Caco-2 (cell line): Measurements from ENCODE around the gene GRM7. TPM values are rescaled to one million over a fixed set of nuclear protein-coding genes. Genes with fewer than 3 reads are reported as not detected.

Experiments
- BruUV-seq: library from RNA; stranded (reverse); fragments of 400-500 nt; replicated peaks from 2 replicates; lab custom pipeline; 2021; lab: Mats Ljungman, UMichigan
- CTCF ChIA-PET: fragments of 300-600 bp; sonication (Branson Sonifier 250); formaldehyde crosslinking; loops from one replicate; lab custom pipeline; 2022; ENCODE audit warnings: antibody characterized with exemption; lab: Charles Lee
- POLR2A ChIA-PET: fragments of 300-600 bp; sonication (Branson Sonifier 250); formaldehyde crosslinking; loops from one replicate; lab custom pipeline; 2022; ENCODE audit warnings: antibody characterized with exemption; lab: Charles Lee
- DNase-seq, 2 experiments: peaks; one replicate each; pipeline versions ENCODE4 v3.0.0 to v3.0.0-alpha.2; 2020 to 2022
- H3K27me3 ChIP-seq: replicated peaks from 2 replicates; pipeline ENCODE4 v1.6.0; 2011; ENCODE audit warnings: low read length; ENCODE audit not compliant: control insufficient read depth, insufficient read depth
- H3K36me3 ChIP-seq: 2 replicates; pipeline ENCODE4 v1.5.1; 2011; ENCODE audit warnings: low read length; ENCODE audit not compliant: control insufficient read depth, insufficient read depth
- H3K4me1 ChIP-seq: fragments of 250-450 bp; sonication (Bioruptor Pico); 2 replicates; pipeline ENCODE4 v1.5.1; 2020; ENCODE audit warnings: mild to moderate bottlenecking
- H3K4me3 ChIP-seq: 2 replicates; pipeline ENCODE4 v1.5.1; 2011; ENCODE audit warnings: low read depth, mild to moderate bottlenecking, control low read depth, low read length
- H3K9me3 ChIP-seq: fragments of 250-450 bp; sonication (Bioruptor Pico); 2 replicates; pipeline ENCODE4 v1.5.1; 2020; ENCODE audit warnings: mild to moderate bottlenecking, moderate library complexity
- H3K27ac Mint-ChIP-seq: one replicate; pipeline ENCODE4 v1.8.0; 2022; ENCODE audit warnings: mixed read lengths; ENCODE audit not compliant: unreplicated experiment
- H3K27me3 Mint-ChIP-seq: one replicate; pipeline ENCODE4 v1.8.0; 2022; ENCODE audit warnings: mixed read lengths; ENCODE audit not compliant: insufficient read depth, unreplicated experiment
- H3K36me3 Mint-ChIP-seq: one replicate; pipeline ENCODE4 v1.8.0; 2022; ENCODE audit warnings: mild to moderate bottlenecking, mixed read lengths; ENCODE audit not compliant: insufficient read depth, unreplicated experiment
- H3K4me1 Mint-ChIP-seq: one replicate; pipeline ENCODE4 v1.8.0; 2022; ENCODE audit warnings: low read depth, mixed read lengths; ENCODE audit not compliant: unreplicated experiment
- H3K4me3 Mint-ChIP-seq: one replicate; pipeline ENCODE4 v1.8.0; 2022; ENCODE audit warnings: mild to moderate bottlenecking, moderate library complexity, mixed read lengths; ENCODE audit not compliant: unreplicated experiment
- H3K9me3 Mint-ChIP-seq: one replicate; pipeline ENCODE4 v1.8.0; 2022; ENCODE audit warnings: mixed read lengths; ENCODE audit not compliant: unreplicated experiment
- intact Hi-C: fragments of 100-400 bp; cut with micrococcal nuclease; formaldehyde crosslinking; loops from one replicate; pipeline ENCODE4 v1.10.0; 2022; ENCODE audit not compliant: unreplicated experiment
- total RNA-seq: library from RNA; stranded (reverse); gene quantifications from 2 replicates; pipeline ENCODE4 v1.2.3, GENCODE V29; 2022
- TF ChIP-seq, protein P1 (sequence below), 2 experiments: fragments of 200-600 bp in 1 of 2; IDR thresholded peaks; 1 replicate in 1 of 2; 2 replicates in 1 of 2; pipeline versions ENCODE4 v1.5.1 to v1.8.0; 2011 to 2022; ENCODE audit warnings: antibody characterized with exemption in 1 of 2, control low read depth in 1 of 2, inconsistent platforms in 1 of 2, low read depth in 1 of 2, low read length in 1 of 2, mild to moderate bottlenecking in 1 of 2, moderate library complexity in 1 of 2; ENCODE audit not compliant: insufficient read depth in 1 of 2, severe bottlenecking in 1 of 2, unreplicated experiment in 1 of 2

GRM7 gene
- total RNA-seq, 1 experiment from 2014 or later = not detected

DNA sequence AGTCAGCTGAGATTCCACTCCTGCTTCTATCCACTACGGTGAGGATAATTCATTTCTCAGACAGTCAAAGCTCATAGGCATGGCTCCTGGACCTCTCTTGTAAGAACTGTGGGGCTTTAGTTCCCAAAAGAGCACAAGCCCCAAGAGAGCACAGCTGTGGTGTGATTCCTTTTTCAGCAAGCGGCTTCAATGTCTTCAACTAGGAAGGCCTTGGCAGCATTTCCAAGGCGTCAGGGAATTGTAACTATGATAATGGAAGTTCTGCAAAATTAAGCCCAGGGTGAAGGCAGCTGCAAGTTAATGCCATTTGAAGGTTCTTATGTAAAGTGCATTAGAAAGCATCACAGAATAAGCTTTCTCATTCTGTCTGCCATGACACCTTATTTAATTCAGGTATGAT is 657.1 kb downstream of the GRM7 start:
- no peak overlapping the region for H3K4me3 Mint-ChIP-seq
- intact Hi-C loops = no loop called here
- H3K27me3 ChIP-seq = no peaks in the 10 kb centered on the region
- no peak overlapping the region for H3K4me3 ChIP-seq
- CTCF ChIA-PET = no interaction called here
- H3K4me1 ChIP-seq = no peaks in the 10 kb centered on the region
- H3K36me3 ChIP-seq = no peaks in the 10 kb centered on the region
- POLR2A ChIA-PET = no interaction called here
- no peaks in the 10 kb centered on the region for H3K27me3 Mint-ChIP-seq
- no peaks in the 10 kb centered on the region for H3K9me3 Mint-ChIP-seq
- TF ChIP-seq, protein P1, sequence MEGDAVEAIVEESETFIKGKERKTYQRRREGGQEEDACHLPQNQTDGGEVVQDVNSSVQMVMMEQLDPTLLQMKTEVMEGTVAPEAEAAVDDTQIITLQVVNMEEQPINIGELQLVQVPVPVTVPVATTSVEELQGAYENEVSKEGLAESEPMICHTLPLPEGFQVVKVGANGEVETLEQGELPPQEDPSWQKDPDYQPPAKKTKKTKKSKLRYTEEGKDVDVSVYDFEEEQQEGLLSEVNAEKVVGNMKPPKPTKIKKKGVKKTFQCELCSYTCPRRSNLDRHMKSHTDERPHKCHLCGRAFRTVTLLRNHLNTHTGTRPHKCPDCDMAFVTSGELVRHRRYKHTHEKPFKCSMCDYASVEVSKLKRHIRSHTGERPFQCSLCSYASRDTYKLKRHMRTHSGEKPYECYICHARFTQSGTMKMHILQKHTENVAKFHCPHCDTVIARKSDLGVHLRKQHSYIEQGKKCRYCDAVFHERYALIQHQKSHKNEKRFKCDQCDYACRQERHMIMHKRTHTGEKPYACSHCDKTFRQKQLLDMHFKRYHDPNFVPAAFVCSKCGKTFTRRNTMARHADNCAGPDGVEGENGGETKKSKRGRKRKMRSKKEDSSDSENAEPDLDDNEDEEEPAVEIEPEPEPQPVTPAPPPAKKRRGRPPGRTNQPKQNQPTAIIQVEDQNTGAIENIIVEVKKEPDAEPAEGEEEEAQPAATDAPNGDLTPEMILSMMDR (IDR thresholded peaks at IDR 0.05; ENCODE audit: insufficient read depth in 1 of 2, low read depth in 1 of 2, low read length in 1 of 2, severe bottlenecking in 1 of 2, unreplicated experiment in 1 of 2) = no peak
- no TSS peak for BruUV-seq
- no peak overlapping the region for H3K27ac Mint-ChIP-seq
- no peaks in the 10 kb centered on the region for H3K36me3 Mint-ChIP-seq
- H3K9me3 ChIP-seq = no peaks in the 10 kb centered on the region
- no peak for DNase-seq
- H3K4me1 Mint-ChIP-seq = no peaks in the 10 kb centered on the region

DNA sequence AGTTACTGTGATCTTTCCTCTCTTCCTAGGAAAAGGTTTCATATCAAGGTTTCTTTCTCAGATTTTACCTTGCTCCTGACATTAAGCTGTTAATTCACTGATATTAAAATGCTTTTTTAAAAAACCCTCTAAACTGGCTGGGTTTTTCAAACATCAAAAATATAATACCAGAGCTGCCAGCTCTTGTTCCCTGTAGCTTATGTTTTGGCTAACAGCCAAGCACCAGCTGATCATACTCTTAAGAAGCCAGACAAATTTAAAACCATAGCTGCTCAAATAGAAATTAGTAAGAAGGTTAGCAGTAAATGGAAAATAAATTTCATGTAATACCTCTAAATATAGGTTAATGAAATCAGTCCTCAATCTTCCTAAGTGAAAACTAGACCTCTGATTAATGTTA is 657.5 kb downstream of the GRM7 start:
- no TSS peak for BruUV-seq
- ChIA-PET POLR2A (no interaction called here), CTCF (no interaction called here)
- Histone ChIP-seq H3K9me3 (no peaks in the 10 kb centered on the region), H3K36me3 (no peaks in the 10 kb centered on the region), H3K4me1 (no peaks in the 10 kb centered on the region), H3K27me3 (no peaks in the 10 kb centered on the region), H3K4me3 (no peak overlapping the region)
- intact Hi-C loops = no loop called here
- H3K4me3 Mint-ChIP-seq = no peak overlapping the region
- no peaks in the 10 kb centered on the region for H3K4me1 Mint-ChIP-seq
- H3K9me3 Mint-ChIP-seq = no peaks in the 10 kb centered on the region
- H3K27ac Mint-ChIP-seq = no peak overlapping the region
- DNase-seq = no peak
- TF ChIP-seq, protein P1 (IDR thresholded peaks at IDR 0.05; ENCODE audit: insufficient read depth in 1 of 2, low read depth in 1 of 2, low read length in 1 of 2, severe bottlenecking in 1 of 2, unreplicated experiment in 1 of 2) = no peak
- peaks cover under 1% of the 10 kb centered on the region for H3K27me3 Mint-ChIP-seq
- no peaks in the 10 kb centered on the region for H3K36me3 Mint-ChIP-seq

DNA sequence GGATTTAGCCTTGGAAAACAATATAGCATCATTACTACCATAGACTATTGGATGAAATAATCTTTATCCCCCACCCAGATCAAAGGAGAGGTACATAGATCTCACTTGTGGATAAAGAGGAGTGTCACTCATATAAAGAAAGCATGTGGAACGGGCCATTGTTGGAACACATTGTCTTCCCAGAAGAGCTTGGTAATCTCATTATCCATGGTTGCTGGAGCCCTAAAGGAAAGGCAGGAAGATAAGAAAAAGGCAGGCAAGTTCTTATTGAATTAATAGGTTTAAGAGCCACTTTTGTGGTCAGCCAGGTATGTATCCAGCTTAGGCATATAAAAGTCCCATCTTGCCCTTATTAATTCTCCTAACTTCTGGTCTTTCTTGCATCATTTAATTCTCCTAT is 659.1 kb downstream of the GRM7 start:
- H3K27ac Mint-ChIP-seq = no peak overlapping the region
- Histone ChIP-seq H3K27me3 (no peaks in the 10 kb centered on the region), H3K9me3 (no peaks in the 10 kb centered on the region), H3K4me1 (no peaks in the 10 kb centered on the region), H3K36me3 (no peaks in the 10 kb centered on the region), H3K4me3 (no peak overlapping the region)
- intact Hi-C loops = no loop called here
- TF ChIP-seq, protein P1 (IDR thresholded peaks at IDR 0.05; ENCODE audit: insufficient read depth in 1 of 2, low read depth in 1 of 2, low read length in 1 of 2, severe bottlenecking in 1 of 2, unreplicated experiment in 1 of 2) = no peak
- CTCF ChIA-PET = no interaction called here
- no peaks in the 10 kb centered on the region for H3K4me1 Mint-ChIP-seq
- POLR2A ChIA-PET = no interaction called here
- H3K36me3 Mint-ChIP-seq = no peaks in the 10 kb centered on the region
- H3K27me3 Mint-ChIP-seq = peaks cover 2% of the 10 kb centered on the region
- no peak overlapping the region for H3K4me3 Mint-ChIP-seq
- no peak for DNase-seq
- BruUV-seq = no TSS peak
- H3K9me3 Mint-ChIP-seq = no peaks in the 10 kb centered on the region
